B cell (primary cell): ENCODE data around the gene BCKDHA. TPM values are rescaled to one million over a fixed set of nuclear protein-coding genes. Genes with fewer than 3 reads are reported as not detected.

Source experiments
- ATAC-seq: fragments of 200-7000 bp; cut with Tn5 transposase; one replicate; pipeline ENCODE4 v1.10.0; 2021; ENCODE audit warnings: low read depth, mild to moderate bottlenecking, moderate number of reproducible peaks, moderate library complexity
- CTCF ChIA-PET: fragments of 350-600 bp; sonication (Branson Sonifier 250); formaldehyde crosslinking; loops from one replicate; lab custom pipeline; 2021; ENCODE audit warnings: antibody characterized with exemption, inconsistent platforms; lab: Charles Lee
- POLR2A ChIA-PET: fragments of 350-600 bp; sonication (Branson Sonifier 250); formaldehyde crosslinking; loops from one replicate; lab custom pipeline; 2021; ENCODE audit warnings: antibody characterized with exemption; lab: Charles Lee
- DNase-seq: peaks from one replicate; pipeline ENCODE4 v3.0.0; 2013
- H2AFZ ChIP-seq: 2 replicates; pipeline ENCODE4 v1.6.1; 2012; ENCODE audit warnings: mild to moderate bottlenecking, low read depth, low read length; ENCODE audit not compliant: insufficient read depth, poor library complexity, severe bottlenecking
- H3K27ac ChIP-seq, 2 donors: 1 replicate in 1 of 2; 2 replicates in 1 of 2; pipeline ENCODE4 v1.5.1; 2012 to 2013; ENCODE audit warnings: low read length in 2 of 2, mild to moderate bottlenecking in 2 of 2, moderate library complexity in 1 of 2
- H3K27me3 ChIP-seq, 4 experiments: fragments of 200-600 bp in 1 of 4; sonication (generic) in 1 of 4; replicated peaks in 1 of 4; 1 replicate in 2 of 4; 2 replicates in 2 of 4; pipeline versions ENCODE4 v1.6.1 to v1.7.0; 2013 to 2016; ENCODE audit warnings: low read length in 3 of 4, mild to moderate bottlenecking in 2 of 4, mixed read lengths in 1 of 4, moderate library complexity in 1 of 4; ENCODE audit not compliant: insufficient read depth in 4 of 4, control insufficient read depth in 3 of 4; ENCODE audit errors: control extremely low read depth in 1 of 4
- H3K36me3 ChIP-seq, 2 experiments: replicated peaks in 1 of 2; 1 replicate in 1 of 2; 2 replicates in 1 of 2; pipeline versions ENCODE4 v1.6.1 to v1.7.1; 2013; ENCODE audit warnings: low read length in 1 of 2; ENCODE audit not compliant: insufficient read depth in 2 of 2, control insufficient read depth in 1 of 2; ENCODE audit errors: control extremely low read depth in 1 of 2, extremely low read depth in 1 of 2
- H3K4me1 ChIP-seq, 2 donors: fragments of 200-600 bp in 1 of 2; sonication (generic) in 1 of 2; 1 replicate in 1 of 2; 2 replicates in 1 of 2; pipeline versions ENCODE4 v1.5.1 to v1.6.1; 2013 to 2017; ENCODE audit warnings: low read length in 2 of 2; ENCODE audit not compliant: control insufficient read depth in 2 of 2, insufficient read depth in 2 of 2
- H3K4me2 ChIP-seq: replicated peaks from 2 replicates; pipeline ENCODE3; 2012; ENCODE audit warnings: mild to moderate bottlenecking, low read depth, low read length; ENCODE audit not compliant: poor library complexity, severe bottlenecking
- H3K4me3 ChIP-seq, 5 experiments: fragments of 200-600 bp in 1 of 5; sonication (generic) in 1 of 5; 1 replicate in 3 of 5; 2 replicates in 2 of 5; pipeline versions ENCODE4 v1.5.1 to v1.7.0; 2011 to 2016; ENCODE audit warnings: low read length in 4 of 5, mild to moderate bottlenecking in 4 of 5, low read depth in 2 of 5, control low read depth in 1 of 5, moderate library complexity in 1 of 5; ENCODE audit not compliant: insufficient read depth in 1 of 5; ENCODE audit errors: control extremely low read depth in 1 of 5, extremely low read depth in 1 of 5
- H3K79me2 ChIP-seq: fragments of 200-600 bp; sonication (generic); one replicate; pipeline ENCODE4 v1.6.0; 2016; ENCODE audit warnings: low read length; ENCODE audit not compliant: control insufficient read depth, insufficient read depth
- H3K9ac ChIP-seq: fragments of 200-600 bp; sonication (generic); 2 replicates; pipeline ENCODE4 v1.6.1; 2017; ENCODE audit warnings: mild to moderate bottlenecking, low read length, moderate library complexity
- H3K9me3 ChIP-seq, 3 donors: one replicate each; pipeline versions ENCODE4 v1.6.1 to v1.7.1; 2013; ENCODE audit warnings: low read length in 2 of 3; ENCODE audit not compliant: control insufficient read depth in 2 of 3, insufficient read depth in 1 of 3; ENCODE audit errors: control extremely low read depth in 1 of 3
- H4K20me1 ChIP-seq: 2 replicates; pipeline ENCODE4 v1.6.0; 2012; ENCODE audit warnings: mild to moderate bottlenecking, low read length; ENCODE audit not compliant: insufficient read depth, control insufficient read depth, poor library complexity, severe bottlenecking
- H3K27ac Mint-ChIP-seq: one replicate; pipeline ENCODE4 v1.8.0; 2021; ENCODE audit warnings: mixed read lengths
- H3K27me3 Mint-ChIP-seq: one replicate; pipeline ENCODE4 v1.8.0; 2021; ENCODE audit warnings: mixed read lengths
- H3K4me1 Mint-ChIP-seq: one replicate; pipeline ENCODE4 v1.8.0; 2021; ENCODE audit warnings: mixed read lengths
- H3K4me3 Mint-ChIP-seq: one replicate; pipeline ENCODE4 v1.8.0; 2021; ENCODE audit warnings: mixed read lengths
- H3K9me3 Mint-ChIP-seq: one replicate; pipeline ENCODE4 v1.8.0; 2022; ENCODE audit warnings: mixed read lengths; ENCODE audit not compliant: insufficient read depth
- CTCF ChIP-seq: fragments of 200-600 bp; IDR thresholded peaks from one replicate; pipeline ENCODE4 v1.8.0; 2022; ENCODE audit warnings: antibody characterized with exemption, mild to moderate bottlenecking
- EZH2 ChIP-seq: IDR thresholded peaks from 2 replicates; pipeline ENCODE4 v1.6.1; 2012; ENCODE audit warnings: borderline replicate concordance, low read depth, mild to moderate bottlenecking, moderate library complexity, low read length; ENCODE audit not compliant: insufficient read depth, poor library complexity, severe bottlenecking
- WGBS: methylation state at CpG from one replicate; pipeline ENCODE4 v1.1.5; 2013; ENCODE audit warnings: missing lambda C conversion rate; ENCODE audit not compliant: insufficient coverage; 5-methylcytosine and 5-hydroxymethylcytosine counted together
- intact Hi-C: fragments of 100-400 bp; cut with micrococcal nuclease; formaldehyde crosslinking; loops from one replicate; pipeline ENCODE4 v1.10.0; 2022
- polyA plus RNA-seq: library from polyadenylated mRNA; depleted of rRNA; stranded (reverse); fragments of >200 nt; gene quantifications from 2 replicates; pipeline ENCODE4 v1.2.3, GENCODE V29; 2012
- total RNA-seq, 2 donors: library from RNA; stranded (reverse); fragments of 120-200 nt in 1 of 2; gene quantifications; 1 replicate in 1 of 2; 2 replicates in 1 of 2; pipeline versions ENCODE4 v1.2.3 to v1.2.4, GENCODE V29; 2013 to 2022

Gene BCKDHA
- total and polyA plus RNA-seq, 2 donors (not counting 1 experiment from before 2014, with no cell fraction given): 20.6 to 39.7 TPM

- H3K9ac ChIP-seq: no peak overlapping the region
- Mint-ChIP-seq H3K27ac (no peak overlapping the region), H3K27me3 (no peaks in the 10 kb centered on the region), H3K4me3 (no peak overlapping the region), H3K9me3 (no peaks in the 10 kb centered on the region), H3K4me1 (no peaks in the 10 kb centered on the region)
- intact Hi-C loops: no loop called here
- no peak for TF ChIP-seq CTCF
- TF ChIP-seq EZH2: no peak
- CTCF ChIA-PET: interaction anchor here (0.5 to 0.6 kb wide), 2 partner anchors 62 to 131 kb away, joined by 3 read pairs; no protein-coding TSS in a partner anchor
- POLR2A ChIA-PET: no interaction called here
- 99% methylated on average over 11 of the region's 13 CpGs for WGBS
- no peak overlapping the region for H3K4me3 ChIP-seq
- H3K4me2 ChIP-seq: no peak overlapping the region
- no peaks in the 10 kb centered on the region for H3K4me1 ChIP-seq
- H4K20me1 ChIP-seq: no peaks in the 10 kb centered on the region
- no peaks in the 10 kb centered on the region for H3K9me3 ChIP-seq
- ATAC-seq: no peak
- DNase-seq: no peak
- no peaks in the 10 kb centered on the region for H3K27me3 ChIP-seq
- H2AFZ ChIP-seq: no peak overlapping the region
- H3K27ac ChIP-seq: no peak overlapping the region
- H3K79me2 ChIP-seq: no peaks in the 10 kb centered on the region
- H3K36me3 ChIP-seq: peaks cover 0 to 43% of the 10 kb centered on the region in 2 experiments
Observed at GRCh38 chr19:41386442-41386841, 11.2 kb upstream of the BCKDHA start.

- H3K9ac ChIP-seq: no peak overlapping the region
- Mint-ChIP-seq H3K4me1 (peaks cover 13% of the 10 kb centered on the region), H3K27ac (no peak overlapping the region), H3K27me3 (no peaks in the 10 kb centered on the region), H3K9me3 (no peaks in the 10 kb centered on the region), H3K4me3 (no peak overlapping the region)
- H3K4me3 ChIP-seq: no peak overlapping the region
- ATAC-seq (no peak), DNase-seq (no peak)
- WGBS: 86% methylated on average over 2 of the region's 11 CpGs
- H3K36me3 ChIP-seq: peaks cover 0 to 49% of the 10 kb centered on the region in 2 experiments
- H3K4me2 ChIP-seq: no peak overlapping the region
- peaks cover 29% of the 10 kb centered on the region for H3K79me2 ChIP-seq
- POLR2A ChIA-PET: no interaction called here
- H3K4me1 ChIP-seq: peaks cover 12 to 15% of the 10 kb centered on the region in 2 donors
- no peak overlapping the region for H2AFZ ChIP-seq
- CTCF ChIA-PET: no interaction called here
- H3K27ac ChIP-seq: no peak overlapping the region
- intact Hi-C loops: no loop called here
- no peaks in the 10 kb centered on the region for H4K20me1 ChIP-seq
- H3K27me3 ChIP-seq: no peaks in the 10 kb centered on the region
- TF ChIP-seq CTCF: no peak
- no peak for TF ChIP-seq EZH2
- no peaks in the 10 kb centered on the region for H3K9me3 ChIP-seq
Observed at GRCh38 chr19:41391618-41392017, 6.0 kb upstream of the BCKDHA start.
